Measurements from ENCODE around the gene CHRNA9.
"Not testable (repeated sequence)": the region's sequence is repeated elsewhere in the genome, so short reads cannot be mapped to it uniquely, and the experiment has no call there.

CHRNA9 gene

GRCh38 chr4:40334591-40335524 is at the start of gene CHRNA9:
TSS of gene CHRNA9 (plus strand) at chr4:40335333. CDS start at chr4:40335468, 135 bp downstream.
- DNase-seq = no peak

GRCh38 chr4:40285692-40286091 is 49.4 kb upstream of the CHRNA9 start:
- no peak for DNase-seq

GRCh38 chr4:40288566-40288965 is 46.6 kb upstream of the CHRNA9 start:
- peak; percentile 18 for DNase-seq

GRCh38 chr4:40289366-40290188 is 45.6 kb upstream of the CHRNA9 start:
- DNase-seq = no peak

- not testable (repeated sequence) for DNase-seq
Measured at GRCh38 chr4:40290611-40291186, 44.4 kb upstream of the CHRNA9 start.

- DNase-seq = no peak
Measured at GRCh38 chr4:40292313-40292759, 42.8 kb upstream of the CHRNA9 start.

GRCh38 chr4:40294339-40294738 is 40.8 kb upstream of the CHRNA9 start:
- DNase-seq = no peak

GRCh38 chr4:40295030-40295429 is 40.1 kb upstream of the CHRNA9 start:
- DNase-seq = not testable (repeated sequence)

GRCh38 chr4:40295572-40295971 is 39.6 kb upstream of the CHRNA9 start:
- DNase-seq = no peak

GRCh38 chr4:40299126-40299525 is 36.0 kb upstream of the CHRNA9 start:
- no peak for DNase-seq

- DNase-seq = no peak
Measured at GRCh38 chr4:40299811-40300292, 35.3 kb upstream of the CHRNA9 start.

GRCh38 chr4:40300371-40301162 is 34.6 kb upstream of the CHRNA9 start:
- no peak for DNase-seq

GRCh38 chr4:40301603-40302002 is 33.5 kb upstream of the CHRNA9 start:
- DNase-seq = no peak

GRCh38 chr4:40303751-40304150 is 31.4 kb upstream of the CHRNA9 start:
- no peak for DNase-seq

- DNase-seq = peak; percentile 73
Measured at GRCh38 chr4:40305328-40306170, 29.6 kb upstream of the CHRNA9 start.

GRCh38 chr4:40306226-40306625 is 28.9 kb upstream of the CHRNA9 start:
- DNase-seq = no peak

GRCh38 chr4:40306976-40307375 is 28.2 kb upstream of the CHRNA9 start:
- DNase-seq = no peak

- peak; percentile 75 for DNase-seq
Measured at GRCh38 chr4:40307627-40308497, 27.3 kb upstream of the CHRNA9 start.

- no peak for DNase-seq
Measured at GRCh38 chr4:40308528-40309122, 26.5 kb upstream of the CHRNA9 start.
